ENCODE results near the gene SHLD1.
"Not testable (repeated sequence)": the region's sequence is repeated elsewhere in the genome, so short reads cannot be mapped to it uniquely, and the experiment has no call there.

SHLD1 gene, protein sequence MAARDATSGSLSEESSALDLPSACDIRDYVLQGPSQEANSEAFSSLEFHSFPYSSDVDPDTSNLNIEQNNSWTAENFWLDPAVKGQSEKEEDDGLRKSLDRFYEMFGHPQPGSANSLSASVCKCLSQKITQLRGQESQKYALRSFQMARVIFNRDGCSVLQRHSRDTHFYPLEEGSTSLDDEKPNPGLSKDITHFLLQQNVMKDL

DNA sequence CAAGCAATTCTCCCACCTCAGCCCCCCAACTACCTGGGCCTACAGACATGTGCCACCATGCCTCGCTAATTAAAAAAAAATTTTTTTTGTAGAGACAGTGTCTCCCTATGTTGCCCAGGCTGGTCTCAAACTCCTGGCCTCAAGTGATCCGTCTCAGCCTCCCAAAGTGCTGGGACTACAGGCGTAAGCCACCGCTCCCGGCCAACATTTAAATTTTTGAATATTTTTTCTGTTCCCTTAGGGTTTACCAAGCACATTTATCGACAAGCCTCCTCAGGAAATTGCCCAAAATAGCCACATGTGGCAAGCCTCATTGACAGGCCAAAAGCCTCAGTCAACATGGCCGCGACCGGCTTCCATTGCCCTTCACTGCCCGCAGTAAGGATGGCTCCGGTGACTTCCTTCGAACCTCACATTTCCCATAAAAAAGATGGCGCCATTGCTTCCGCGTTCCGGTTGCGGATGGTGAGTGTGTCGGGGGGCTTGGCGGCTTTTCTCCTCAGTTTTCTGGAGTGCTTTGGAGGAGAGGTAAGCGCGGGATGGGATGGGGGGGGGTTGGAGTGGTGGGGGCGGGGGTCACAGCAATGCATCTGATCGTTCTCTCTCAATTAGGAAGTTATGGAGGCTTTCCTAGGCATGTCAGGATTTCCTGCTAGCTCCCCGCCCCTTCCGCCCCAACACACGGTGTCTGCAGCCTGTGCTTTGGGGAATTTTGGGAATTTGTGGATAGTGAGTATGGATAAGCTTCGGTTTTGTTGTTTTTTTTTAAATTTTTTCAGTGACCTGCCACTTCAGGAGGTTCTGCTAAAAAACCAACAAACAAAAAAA, at the start of gene SHLD1:
SHLD1 (plus strand) TSS at position 450 of the 828 bp plus-strand sequence. CDS start 22,465 bp downstream, outside the sequence.
- DNase-seq = peak; percentile 83

DNA sequence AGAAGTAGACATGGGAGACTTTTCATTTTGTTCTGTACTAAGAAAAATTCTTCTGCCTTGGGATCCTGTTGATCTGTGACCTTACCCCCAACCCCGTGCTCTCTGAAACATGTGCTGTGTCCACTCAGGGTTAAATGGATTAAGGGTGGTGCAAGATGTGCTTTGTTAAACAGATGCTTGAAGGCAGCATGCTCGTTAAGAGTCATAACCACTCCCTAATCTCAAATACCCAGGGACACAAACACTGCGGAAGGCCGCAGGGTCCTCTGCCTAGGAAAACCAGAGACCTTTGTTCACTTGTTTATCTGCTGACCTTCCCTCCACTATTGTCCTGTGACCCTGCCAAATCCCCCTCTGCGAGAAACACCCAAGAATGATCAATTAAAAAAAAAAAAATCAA, 47.9 kb upstream of the SHLD1 start:
- DNase-seq = not testable (repeated sequence)

DNA sequence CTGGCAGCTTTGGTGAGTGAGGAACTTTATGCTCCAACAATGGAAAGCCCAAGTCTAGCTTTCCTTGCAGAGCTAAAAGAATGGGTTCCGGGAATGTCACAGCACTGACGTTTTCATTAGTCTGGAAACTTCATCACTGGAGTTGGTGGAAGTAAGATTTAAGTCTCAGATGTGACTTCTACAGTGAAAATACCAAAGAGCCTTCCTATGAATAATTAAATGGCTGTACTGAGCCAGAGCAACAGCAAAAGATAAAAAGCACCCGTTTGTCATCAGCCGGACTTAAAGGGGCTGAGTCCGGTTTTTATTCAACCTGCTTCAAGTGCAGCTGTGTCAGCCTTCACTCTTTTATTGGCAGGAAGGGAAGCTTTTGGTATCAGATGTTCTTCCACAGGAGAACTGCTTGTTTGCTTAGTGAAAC, 46.5 kb upstream of the SHLD1 start:
- DNase-seq = no peak

DNA sequence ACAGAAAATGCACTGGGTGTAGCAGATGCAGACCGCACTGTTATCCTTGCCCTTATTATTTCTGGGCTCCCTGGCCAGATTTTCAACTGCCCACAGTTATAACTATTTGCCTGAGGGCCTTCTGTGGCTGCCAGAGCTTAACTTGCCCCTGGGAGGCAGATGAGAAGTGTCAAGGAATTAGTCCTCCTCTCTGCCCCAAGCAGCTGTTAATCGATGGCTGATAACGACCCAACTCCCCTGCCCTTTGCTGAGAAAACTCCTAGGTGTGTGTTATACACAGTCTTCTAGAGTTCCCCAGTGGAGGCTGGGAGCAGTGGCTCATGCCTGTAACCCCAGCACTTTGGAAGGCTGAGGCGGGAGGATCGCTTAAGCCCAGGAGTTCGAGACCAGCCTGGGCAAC, 44.4 kb upstream of the SHLD1 start:
- DNase-seq = no peak

DNA sequence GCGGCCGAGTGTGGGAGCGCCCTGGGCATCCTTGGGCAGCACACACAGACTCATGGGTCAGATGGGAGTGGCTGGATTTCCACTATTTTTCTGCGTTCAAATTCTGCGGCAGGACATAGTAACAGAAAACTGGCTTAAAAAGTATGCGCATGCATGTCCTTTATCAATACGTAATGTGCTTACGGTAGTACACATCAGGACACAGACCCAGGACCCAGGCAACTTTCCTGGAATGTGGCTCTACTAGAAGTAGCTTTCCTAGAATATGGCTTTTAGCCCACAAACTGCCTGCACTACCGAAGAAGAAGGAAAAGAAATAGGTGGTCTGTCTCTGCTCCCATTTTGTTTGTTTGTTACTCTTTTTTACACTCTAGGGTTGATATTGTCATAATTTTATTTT, 43.4 kb upstream of the SHLD1 start:
- DNase-seq = no peak

DNA sequence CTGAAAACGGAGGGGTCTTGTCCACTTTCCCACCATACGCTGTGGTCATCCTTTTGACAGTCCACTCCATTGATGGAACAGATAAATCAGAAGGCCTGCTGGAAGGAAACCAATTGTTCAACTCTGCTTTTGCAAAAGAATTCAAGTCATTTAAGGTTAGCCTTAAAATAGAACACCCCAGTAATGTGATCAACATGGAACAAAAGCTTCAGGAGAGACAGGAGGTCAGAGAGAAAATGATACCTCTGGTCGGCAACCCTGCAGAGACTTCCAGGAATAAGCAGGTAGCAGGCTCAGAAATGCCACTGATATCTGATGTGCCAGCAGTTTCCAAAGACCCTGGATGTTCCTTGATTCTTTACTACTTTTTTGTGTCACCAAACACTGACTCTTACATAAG, 39.6 kb upstream of the SHLD1 start:
- no peak for DNase-seq

DNA sequence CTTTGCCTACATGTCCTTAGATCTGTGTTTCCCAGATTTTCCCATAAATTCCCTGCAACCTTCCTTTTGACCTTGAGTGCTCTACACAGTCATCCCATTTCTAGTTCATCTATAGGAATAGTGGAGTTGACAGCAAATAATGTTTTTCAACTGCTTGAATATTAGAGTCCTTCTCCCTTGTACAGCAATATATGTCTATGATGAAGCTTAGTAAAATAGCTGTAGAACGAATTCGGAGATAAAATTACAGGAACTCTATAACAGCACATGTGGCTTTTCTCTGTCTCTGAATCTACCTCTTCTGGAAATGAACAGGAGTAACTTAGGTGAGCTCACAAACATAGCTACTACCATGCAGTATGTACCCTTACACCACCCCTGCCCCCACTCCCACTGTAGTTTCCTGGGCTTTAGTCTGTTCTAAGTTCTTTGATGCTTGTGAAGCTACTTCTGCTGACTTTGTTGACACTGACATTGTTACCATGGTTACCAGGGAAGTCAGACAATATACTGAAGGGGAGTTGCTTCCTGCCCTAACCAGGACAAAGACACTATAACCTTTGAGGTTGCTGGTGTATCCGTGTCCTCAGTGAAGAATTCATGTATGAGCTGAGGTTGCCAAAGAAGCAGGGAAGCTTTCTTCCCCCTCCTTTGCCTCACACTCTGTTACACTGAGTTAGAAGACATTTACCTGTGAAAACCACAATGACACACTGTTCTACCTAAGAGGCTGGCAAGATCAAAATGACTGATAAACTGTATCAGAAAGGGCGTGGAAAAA, 35.8 kb upstream of the SHLD1 start:
- peak; percentile 45 for DNase-seq

DNA sequence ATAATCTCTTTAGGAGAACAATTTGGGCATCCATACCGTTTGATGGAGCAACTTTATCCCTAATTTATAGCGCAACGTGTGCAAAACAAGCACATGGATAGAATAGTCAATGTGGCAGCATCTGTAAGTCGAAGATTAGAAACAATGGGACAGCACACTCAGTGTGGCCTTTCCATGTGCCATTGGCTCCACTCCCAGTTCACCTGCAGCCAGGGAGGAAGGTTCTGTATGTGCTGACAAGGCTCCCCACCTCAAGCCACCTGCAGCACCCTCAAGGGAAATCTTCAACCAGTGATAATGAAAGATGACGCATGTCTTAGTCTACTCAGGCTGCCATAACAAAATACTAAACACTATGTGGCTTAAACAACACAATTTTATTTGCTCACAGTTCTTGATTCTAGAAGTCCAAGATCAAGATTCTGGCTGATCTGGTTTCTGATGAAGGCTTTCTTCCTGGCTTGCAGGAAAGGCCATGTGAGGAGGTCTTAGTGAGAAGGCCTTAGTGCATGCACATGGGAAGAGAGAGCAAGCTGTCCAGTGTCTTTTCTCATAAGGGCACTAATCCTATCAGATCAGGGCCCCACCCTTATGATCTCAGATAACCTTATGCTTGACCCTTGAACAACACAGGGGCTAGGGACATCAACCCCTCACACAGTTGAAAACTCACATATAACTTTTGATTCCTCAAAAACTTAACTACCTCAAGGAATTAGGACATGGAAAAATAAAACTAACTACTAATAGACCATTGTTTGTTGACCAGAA, 34.9 kb upstream of the SHLD1 start:
- DNase-seq = no peak

DNA sequence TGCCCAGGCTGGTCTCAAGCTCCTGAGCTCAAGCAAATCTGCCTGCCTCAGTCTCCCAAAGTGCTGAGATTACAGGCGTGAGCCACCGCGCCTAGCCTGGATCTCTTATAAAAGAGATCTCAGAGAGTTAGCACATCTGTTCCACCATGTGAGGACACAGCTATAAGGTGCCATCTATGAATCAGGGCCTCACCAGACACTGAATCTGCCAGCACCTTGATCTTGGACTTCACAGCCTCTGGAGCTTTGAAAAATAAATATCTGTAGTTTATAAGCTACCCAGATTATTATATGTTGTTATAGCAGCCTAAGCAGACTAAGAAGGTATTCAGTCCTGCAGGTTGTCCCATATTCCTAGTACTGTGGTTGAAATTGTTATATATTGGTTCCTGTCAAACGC, 33.2 kb upstream of the SHLD1 start:
- DNase-seq = no peak

DNA sequence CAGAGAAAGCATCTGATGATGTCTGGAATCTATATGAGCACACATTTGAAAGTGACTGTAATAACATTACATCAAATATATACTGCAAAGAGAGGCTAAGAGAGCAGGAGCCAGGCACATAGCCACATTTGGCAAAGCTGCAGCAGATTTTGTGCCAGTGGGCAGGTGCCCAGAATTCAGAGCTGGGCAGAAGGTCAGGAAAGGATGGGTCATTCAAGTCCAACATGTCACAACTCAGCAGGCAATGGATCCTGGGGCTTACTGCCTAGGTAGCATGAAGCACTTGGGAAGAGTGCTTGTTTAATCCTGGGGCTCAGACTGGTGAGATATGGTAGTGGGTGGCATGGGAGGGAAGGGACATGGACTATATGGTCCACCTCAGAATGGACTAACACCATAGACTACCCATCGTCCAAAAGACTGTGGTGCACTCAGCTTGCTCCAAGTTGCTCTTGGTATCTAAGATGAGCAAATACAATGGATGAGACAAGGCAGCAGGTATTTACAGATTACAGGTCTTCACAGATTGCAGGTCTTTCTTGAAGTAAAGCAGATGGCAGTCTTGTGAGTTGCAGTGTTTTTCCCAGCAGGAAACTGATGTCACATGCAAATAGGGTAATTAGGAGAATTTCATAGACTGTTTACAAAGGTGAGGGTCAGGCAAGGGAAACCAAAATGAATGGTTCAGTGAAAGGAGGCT, 31.2 kb upstream of the SHLD1 start:
- DNase-seq = no peak

DNA sequence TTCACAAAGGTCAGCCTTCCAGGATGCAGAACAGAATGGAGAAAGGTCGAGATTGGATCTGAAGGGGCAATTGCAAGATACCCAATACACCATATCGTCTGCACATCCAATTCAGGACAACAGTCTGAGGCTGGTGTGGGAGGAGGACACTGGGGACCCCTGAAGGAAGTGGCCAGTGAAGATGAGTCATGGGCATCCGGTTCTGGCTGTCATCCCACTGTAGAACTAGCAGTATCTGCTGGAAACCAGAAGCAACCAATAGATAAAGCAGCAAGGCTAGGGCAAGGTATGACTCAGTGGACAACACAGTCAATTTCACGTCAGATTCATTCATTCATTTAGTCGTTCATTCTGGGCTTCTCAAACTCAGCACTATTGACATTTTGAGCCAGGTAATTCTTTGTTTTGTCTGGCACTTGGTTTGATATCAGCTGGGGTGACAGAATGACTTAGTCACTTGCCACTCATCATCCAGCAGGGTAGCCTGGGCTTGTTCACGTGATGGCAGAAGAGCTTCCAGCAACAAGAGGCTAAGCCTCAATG, 30.3 kb upstream of the SHLD1 start:
- DNase-seq = no peak

DNA sequence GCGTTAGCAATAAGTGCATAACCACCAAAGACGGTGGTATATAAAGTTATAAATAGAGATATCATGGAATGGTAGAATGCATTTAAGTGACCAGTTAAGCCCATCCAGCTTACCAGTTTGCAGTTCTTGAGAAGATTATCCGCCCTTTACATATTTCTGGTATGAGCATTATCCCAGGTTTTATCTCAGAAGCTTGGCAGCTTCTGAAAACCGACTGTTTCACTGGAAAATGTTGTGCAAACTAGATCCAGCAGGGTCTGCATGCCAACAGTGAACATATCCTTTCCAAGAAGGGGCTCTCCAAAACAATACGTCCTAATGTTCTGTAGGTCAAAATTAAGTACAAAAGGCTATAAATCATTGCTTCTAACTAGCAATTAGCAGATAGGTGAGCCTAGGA, 29.5 kb upstream of the SHLD1 start:
- DNase-seq = no peak

DNA sequence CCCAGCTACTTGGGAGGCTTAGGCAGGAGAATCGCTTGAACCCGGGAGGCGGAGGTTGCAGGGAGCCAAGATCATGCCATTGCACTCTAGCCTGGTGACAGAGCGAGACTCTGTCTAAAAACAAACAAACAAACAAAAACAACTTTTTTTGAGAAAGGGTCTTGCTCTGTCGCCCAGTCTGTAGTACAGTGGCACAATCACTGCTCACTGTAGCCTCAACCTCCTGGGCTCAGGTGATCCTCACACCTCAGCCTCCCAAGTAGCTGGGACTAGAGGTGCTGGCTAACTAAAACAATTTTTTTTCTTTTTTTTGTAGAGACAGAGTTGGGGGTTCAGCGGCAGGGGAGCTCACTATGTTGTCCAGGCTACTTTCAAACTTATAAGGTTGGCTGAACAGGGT, 28.8 kb upstream of the SHLD1 start:
- not testable (repeated sequence) for DNase-seq

DNA sequence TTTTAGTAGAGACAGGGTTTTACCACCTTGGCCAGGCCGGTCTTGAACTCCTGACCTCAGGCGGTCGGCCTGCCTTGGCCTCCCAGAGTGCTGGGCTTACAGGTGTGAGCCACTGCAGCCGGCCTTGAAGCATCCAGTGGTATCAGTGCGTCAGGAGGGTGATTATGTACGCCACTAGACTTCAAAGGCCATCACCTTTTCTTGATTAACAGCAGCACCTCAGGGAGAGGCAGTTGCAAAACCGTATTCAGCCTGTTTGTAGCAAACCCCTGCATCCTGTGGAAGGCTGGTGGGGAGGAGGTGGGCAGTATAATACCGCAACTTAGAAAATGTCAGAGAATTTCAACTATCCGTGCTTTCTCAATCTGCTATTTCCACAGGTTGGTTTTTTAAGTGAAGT, 27.3 kb upstream of the SHLD1 start:
- DNase-seq = no peak

DNA sequence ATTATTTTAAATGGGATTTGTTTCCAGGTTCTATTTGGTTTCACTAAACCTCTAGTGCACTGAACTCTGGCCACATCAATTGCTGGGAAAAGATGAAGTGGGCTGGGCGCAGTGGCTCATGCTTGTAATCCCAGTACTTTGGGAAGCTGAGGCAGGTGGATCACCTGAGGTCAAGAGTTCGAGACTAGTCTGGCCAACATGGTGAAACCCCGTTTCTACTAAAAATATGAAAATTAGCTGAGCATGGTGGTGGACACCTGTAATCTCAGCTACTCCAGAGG, 25.1 kb upstream of the SHLD1 start:
- DNase-seq = not testable (repeated sequence)

DNA sequence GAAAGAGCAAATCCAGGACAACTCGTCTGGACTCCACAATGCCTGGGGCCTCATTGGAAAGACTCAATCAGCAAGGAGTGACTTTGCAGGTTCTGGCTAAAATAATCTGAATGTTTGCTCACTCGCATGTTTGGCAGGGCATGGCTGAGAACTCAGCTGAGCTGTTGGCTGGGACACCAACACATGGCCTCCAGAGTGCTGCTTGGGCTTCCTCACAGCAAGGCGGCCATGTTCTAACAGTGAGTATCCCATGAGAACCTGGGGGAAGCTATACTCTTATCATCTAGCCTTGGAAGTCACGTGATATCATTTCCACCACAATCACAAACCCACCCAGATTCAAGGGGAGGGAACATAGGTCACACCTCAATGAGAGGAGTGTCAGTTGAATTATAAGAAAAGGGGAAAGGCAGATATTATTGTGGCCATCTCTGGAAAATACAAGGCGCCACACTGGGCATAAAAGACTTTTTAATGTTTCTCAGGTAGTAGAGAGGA, 23.1 kb upstream of the SHLD1 start:
- DNase-seq = no peak

DNA sequence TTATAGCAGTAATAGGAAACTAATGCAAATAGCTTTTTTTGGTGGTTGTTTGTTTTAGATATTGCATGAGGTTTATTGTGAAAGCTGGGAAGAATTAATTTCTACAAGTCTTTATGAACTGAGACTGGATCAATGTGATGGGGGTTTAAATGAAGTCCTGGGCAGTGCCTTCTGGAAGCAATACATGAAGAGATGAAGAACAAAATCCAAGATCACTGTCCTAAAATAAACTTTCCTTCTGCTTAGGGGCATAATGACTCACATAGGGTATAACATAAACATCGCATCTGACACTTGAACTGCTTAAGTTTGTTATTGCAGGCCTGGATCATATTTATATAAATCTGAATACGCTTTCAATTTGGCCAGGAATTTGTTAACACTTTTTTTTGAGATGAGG, 20.9 kb upstream of the SHLD1 start:
- no peak for DNase-seq

DNA sequence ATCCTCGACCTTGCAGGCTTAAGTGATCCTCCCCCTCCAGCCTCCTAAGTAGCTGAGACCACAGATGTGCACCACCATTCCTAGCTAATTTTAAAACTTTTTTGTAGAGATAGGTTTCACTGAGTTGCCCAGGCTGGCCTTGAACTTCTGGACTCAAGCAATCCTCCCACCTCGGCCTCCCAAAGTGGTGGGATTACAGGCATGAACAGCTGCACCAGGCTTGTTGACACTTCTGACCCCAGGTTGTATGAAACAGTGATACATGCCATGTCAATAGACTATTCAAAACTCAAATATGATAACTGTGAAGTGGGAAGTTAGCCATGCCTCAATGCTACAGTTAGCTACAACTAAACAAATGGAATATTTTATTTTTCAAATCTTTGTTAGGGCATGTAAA, 20.1 kb upstream of the SHLD1 start:
- DNase-seq = no peak

DNA sequence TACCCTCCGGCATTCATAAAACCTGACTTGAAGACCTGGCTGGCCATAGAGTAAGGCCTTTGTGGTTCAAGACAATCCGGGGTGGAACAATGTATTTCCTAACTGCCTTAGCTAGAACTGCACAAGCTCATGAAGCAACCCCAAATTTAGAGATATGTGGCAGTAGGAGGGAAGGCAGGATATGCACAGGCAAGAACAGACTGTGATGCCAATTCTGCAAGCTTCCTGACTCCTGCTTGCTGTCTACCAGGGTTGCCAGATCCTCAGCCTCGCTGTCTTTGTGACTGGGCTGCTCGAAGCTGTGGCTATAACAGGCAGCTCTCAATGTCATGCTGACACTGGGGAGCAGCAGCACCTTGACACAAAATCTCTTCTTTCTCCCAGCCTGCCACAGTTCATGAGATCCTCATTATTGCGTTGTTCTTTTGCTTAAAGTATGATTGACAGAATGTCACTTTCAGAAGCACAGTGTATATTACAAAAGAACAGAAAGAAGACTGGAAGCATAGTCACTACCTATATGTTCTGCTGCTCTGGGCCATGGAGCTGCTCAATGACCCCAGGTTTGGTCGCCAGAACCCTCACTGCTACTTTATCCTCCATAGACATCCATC, 18.3 kb upstream of the SHLD1 start:
- DNase-seq = no peak

DNA sequence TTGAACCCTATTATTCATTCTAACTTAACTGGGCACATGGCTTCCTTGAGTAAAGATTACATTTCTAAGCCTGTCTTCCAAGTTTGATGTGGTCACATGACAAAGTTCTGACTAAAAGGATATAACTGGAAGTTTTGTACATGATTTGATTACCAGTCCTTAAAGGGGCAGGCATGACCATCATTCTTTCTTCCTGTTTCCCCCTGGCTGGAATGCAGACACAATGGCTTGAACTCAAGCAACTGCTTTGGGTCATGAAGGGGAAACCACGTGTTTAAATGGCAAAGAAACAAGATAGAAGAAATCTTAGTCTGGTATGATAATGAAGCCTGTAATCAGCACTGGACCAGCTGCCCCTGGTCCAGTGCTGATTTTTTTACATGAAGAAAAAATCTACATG, 15.6 kb upstream of the SHLD1 start:
- DNase-seq = no peak

DNA sequence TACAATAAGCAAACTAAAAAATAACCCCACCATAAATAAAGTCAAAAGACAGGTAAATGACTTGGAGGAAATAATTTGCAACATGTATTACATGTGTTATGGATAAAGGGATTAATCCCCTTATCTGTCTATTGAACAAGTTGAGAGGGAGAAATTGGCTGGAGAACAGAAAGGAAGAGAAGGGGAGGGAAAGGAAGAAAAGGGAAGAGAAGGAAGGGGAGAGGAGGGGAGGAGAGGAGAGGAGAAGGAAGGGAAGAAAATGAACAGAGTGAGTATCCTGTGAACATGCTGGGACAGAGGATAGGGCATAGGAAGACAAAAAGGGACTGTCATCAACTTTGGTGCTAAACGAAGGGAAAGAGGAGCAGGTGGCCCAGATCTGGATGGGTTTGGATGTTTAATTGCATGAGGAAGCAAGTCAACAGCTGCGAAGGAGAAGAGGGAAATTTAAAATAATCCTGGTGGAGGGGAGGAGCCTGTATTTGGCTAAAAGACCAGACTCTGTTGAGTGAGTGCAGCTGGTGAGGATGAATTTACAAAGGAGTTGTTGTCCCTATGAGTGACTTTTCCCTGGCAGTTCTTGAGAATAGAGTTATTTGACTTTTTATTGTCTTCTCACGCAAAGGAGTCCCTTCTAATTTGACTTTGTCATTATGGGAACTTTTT, 14.2 kb upstream of the SHLD1 start:
- DNase-seq = no peak

All from activated naive CD4-positive, alpha-beta T cell treated with anti-CD3 and anti-CD28 coated beads, Interleukin-2, amount 50 U/mL, for 16 hours (primary cell).